H9 (cell line): ENCODE measurements around the gene PFDN5. TPM values are rescaled to one million over a fixed set of nuclear protein-coding genes. Genes with fewer than 3 reads are reported as not detected.
"Not testable (repeated sequence)": the region's sequence is repeated elsewhere in the genome, so short reads cannot be mapped to it uniquely, and the experiment has no call there.

Source experiments
- DNase-seq: peaks from one replicate; pipeline ENCODE4 v3.0.0-alpha.2; 2017
- H2AFZ ChIP-seq: one replicate; pipeline ENCODE4 v1.6.1; 2013; ENCODE audit warnings: mild to moderate bottlenecking, low read length, control low read depth, moderate library complexity
- H2AK5ac ChIP-seq: 2 replicates; pipeline ENCODE4 v1.6.1; 2013; ENCODE audit warnings: low read length, control low read depth, mixed read lengths; ENCODE audit not compliant: insufficient read length
- H2BK120ac ChIP-seq: one replicate; pipeline ENCODE4 v1.6.1; 2013; ENCODE audit warnings: low read depth, mild to moderate bottlenecking, low read length, control low read depth, inconsistent platforms; ENCODE audit not compliant: poor library complexity, severe bottlenecking
- H2BK12ac ChIP-seq: 2 replicates; pipeline ENCODE4 v1.6.1; 2013; ENCODE audit warnings: low read length, control low read depth, mixed read lengths, low read depth; ENCODE audit not compliant: insufficient read length
- H2BK15ac ChIP-seq: 2 replicates; pipeline ENCODE4 v1.6.1; 2013; ENCODE audit warnings: low read depth, low read length, control low read depth
- H2BK20ac ChIP-seq: one replicate; pipeline ENCODE4 v1.6.1; 2013; ENCODE audit warnings: low read depth, mild to moderate bottlenecking, low read length, control low read depth, inconsistent platforms; ENCODE audit not compliant: poor library complexity, severe bottlenecking
- H2BK5ac ChIP-seq: 2 replicates; pipeline ENCODE4 v1.6.1; 2013; ENCODE audit warnings: low read length, control low read depth, mixed read lengths; ENCODE audit not compliant: insufficient read length
- H3K14ac ChIP-seq: 2 replicates; pipeline ENCODE4 v1.6.1; 2013; ENCODE audit warnings: low read length, control low read depth; ENCODE audit not compliant: insufficient read depth
- H3K18ac ChIP-seq: 2 replicates; pipeline ENCODE4 v1.6.1; 2013; ENCODE audit warnings: low read depth, mild to moderate bottlenecking, mixed read lengths, low read length, control low read depth; ENCODE audit not compliant: insufficient read length
- H3K23ac ChIP-seq: 2 replicates; pipeline ENCODE4 v1.6.1; 2013; ENCODE audit warnings: low read length, control low read depth, mixed read lengths, low read depth; ENCODE audit not compliant: insufficient read length
- H3K23me2 ChIP-seq: 2 replicates; pipeline ENCODE4 v1.6.1; 2013; ENCODE audit warnings: low read depth, mild to moderate bottlenecking, mixed read lengths, low read length, control low read depth; ENCODE audit not compliant: insufficient read length, poor library complexity, severe bottlenecking
- H3K27ac ChIP-seq: 2 replicates; pipeline ENCODE4 v1.5.1; 2013; ENCODE audit warnings: low read length, control low read depth, mixed read lengths, low read depth; ENCODE audit not compliant: insufficient read length
- H3K27me3 ChIP-seq: 2 replicates; pipeline ENCODE4 v1.6.1; 2013; ENCODE audit warnings: low read length, control low read depth, inconsistent platforms; ENCODE audit not compliant: insufficient read depth
- H3K4ac ChIP-seq: 2 replicates; pipeline ENCODE4 v1.6.1; 2013; ENCODE audit warnings: low read depth, mild to moderate bottlenecking, control low read depth, inconsistent platforms, low read length, moderate library complexity
- H3K4me1 ChIP-seq: 2 replicates; pipeline ENCODE4 v1.6.1; 2013; ENCODE audit warnings: low read length, control low read depth, inconsistent platforms; ENCODE audit not compliant: insufficient read depth
- H3K4me2 ChIP-seq: 2 replicates; pipeline ENCODE4 v1.6.1; 2013; ENCODE audit warnings: low read length, control low read depth, mixed read lengths; ENCODE audit not compliant: insufficient read length, insufficient read depth
- H3K56ac ChIP-seq: 2 replicates; pipeline ENCODE4 v1.6.1; 2013; ENCODE audit warnings: low read depth, mild to moderate bottlenecking, mixed read lengths, low read length, control low read depth; ENCODE audit not compliant: insufficient read length
- H3K79me1 ChIP-seq: 2 replicates; pipeline ENCODE4 v1.6.1; 2013; ENCODE audit warnings: low read depth, mild to moderate bottlenecking, moderate library complexity, low read length, control low read depth, inconsistent platforms; ENCODE audit not compliant: insufficient read depth, poor library complexity, severe bottlenecking
- H3K79me2 ChIP-seq: 2 replicates; pipeline ENCODE4 v1.6.1; 2013; ENCODE audit warnings: low read length, control low read depth, inconsistent platforms; ENCODE audit not compliant: insufficient read depth
- H3K9ac ChIP-seq: 2 replicates; pipeline ENCODE4 v1.6.1; 2013; ENCODE audit warnings: low read length, control low read depth, mixed read lengths; ENCODE audit not compliant: insufficient read length; ENCODE audit errors: extremely low read depth
- H3K9me3 ChIP-seq: one replicate; pipeline ENCODE4 v1.6.1; 2013; ENCODE audit warnings: low read depth, low read length, inconsistent platforms; ENCODE audit not compliant: control insufficient read depth
- H3T11ph ChIP-seq: one replicate; pipeline ENCODE4 v1.6.1; 2013; ENCODE audit warnings: mild to moderate bottlenecking, low read length, control low read depth, inconsistent platforms
- H4K20me1 ChIP-seq: one replicate; pipeline ENCODE4 v1.6.1; 2013; ENCODE audit not compliant: control insufficient read depth, insufficient read length, insufficient read depth
- H4K5ac ChIP-seq: 2 replicates; pipeline ENCODE4 v1.6.1; 2013; ENCODE audit warnings: low read depth, mild to moderate bottlenecking, mixed read lengths, low read length, control low read depth; ENCODE audit not compliant: insufficient read length
- H4K8ac ChIP-seq: replicated peaks from 2 replicates; pipeline ENCODE4 v1.6.1; 2013; ENCODE audit warnings: low read length, control low read depth, mixed read lengths, low read depth; ENCODE audit not compliant: insufficient read length
- H4K91ac ChIP-seq: 2 replicates; pipeline ENCODE4 v1.6.1; 2013; ENCODE audit warnings: low read depth, mild to moderate bottlenecking, moderate library complexity, mixed read lengths, low read length, control low read depth; ENCODE audit not compliant: insufficient read length
- H3K27ac Mint-ChIP-seq, 3 experiments: 2 replicates in 2 of 3; 3 replicates in 1 of 3; pipeline ENCODE4 v1.8.0; 2020 to 2021; ENCODE audit warnings: mixed read lengths in 3 of 3, mild to moderate bottlenecking in 1 of 3, moderate library complexity in 1 of 3
- H3K27me3 Mint-ChIP-seq: 2 replicates; pipeline ENCODE4 v1.8.0; 2021; ENCODE audit warnings: low read depth, mild to moderate bottlenecking, moderate library complexity, mixed read lengths
- H3K36me3 Mint-ChIP-seq, 3 experiments: 2 replicates in 2 of 3; 3 replicates in 1 of 3; pipeline ENCODE4 v1.8.0; 2020 to 2021; ENCODE audit warnings: low read depth in 3 of 3, mixed read lengths in 3 of 3; ENCODE audit not compliant: insufficient read depth in 1 of 3
- H3K4me1 Mint-ChIP-seq, 2 experiments: 2 replicates each; pipeline ENCODE4 v1.8.0; 2020; ENCODE audit warnings: mixed read lengths in 2 of 2
- H3K4me3 Mint-ChIP-seq, 2 experiments: 2 replicates in 1 of 2; 3 replicates in 1 of 2; pipeline ENCODE4 v1.8.0; 2020 to 2021; ENCODE audit warnings: mild to moderate bottlenecking in 2 of 2, mixed read lengths in 2 of 2, moderate library complexity in 1 of 2
- H3K9me3 Mint-ChIP-seq, 2 experiments: 2 replicates in 1 of 2; 3 replicates in 1 of 2; pipeline ENCODE4 v1.8.0; 2020; ENCODE audit warnings: mild to moderate bottlenecking in 2 of 2, mixed read lengths in 2 of 2, moderate library complexity in 1 of 2
- WGBS: extraction: QIAGEN DNeasy Blood & Tissue Kit; methylation state at CpG from one replicate; pipeline ENCODE4 v1.1.7; 2013; ENCODE audit warnings: missing lambda C conversion rate, low lambda C conversion rate, mixed read lengths; ENCODE audit not compliant: insufficient read length; ENCODE audit errors: extremely low coverage; 5-methylcytosine and 5-hydroxymethylcytosine counted together
- total RNA-seq: library from RNA; stranded (reverse); gene quantifications from 2 replicates; pipeline ENCODE4 v1.2.1, GENCODE V29; 2021
- TF ChIP-seq, protein P1 (sequence below): fragments of 200-600 bp; sonication (generic); conservative IDR thresholded peaks from 3 replicates; pipeline ENCODE4 v1.8.0; 2021; ENCODE audit warnings: antibody characterized with exemption, mild to moderate bottlenecking

Gene PFDN5
- total RNA-seq, 1 experiment from 2014 or later: 285 TPM

DNA sequence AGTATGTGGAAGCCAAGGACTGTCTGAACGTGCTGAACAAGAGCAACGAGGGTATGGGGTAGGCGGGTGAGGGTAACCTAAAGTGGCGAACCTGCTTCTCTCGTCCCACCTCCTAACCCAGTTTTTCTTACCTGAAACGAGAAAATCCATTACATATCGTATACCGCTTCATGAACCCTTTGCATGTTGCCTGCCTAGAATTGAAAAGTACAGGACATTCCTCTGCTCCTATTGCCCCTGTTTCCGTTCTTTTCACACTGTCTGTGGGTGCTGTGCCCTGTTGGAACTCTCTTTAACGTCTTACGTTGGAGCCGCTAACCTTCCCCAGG is 513 bp downstream of the PFDN5 start:
- H3K18ac ChIP-seq: peak overlapping the region; percentile 21
- H3K9me3 ChIP-seq: no peaks in the 10 kb centered on the region
- H3K14ac ChIP-seq: 0 out of 2 replicates have a peak overlapping the region, but pooled peaks have one; percentile 18
- H3K9ac ChIP-seq: peak overlapping the region; percentile 88
- H3K27me3 ChIP-seq: no peaks in the 10 kb centered on the region
- Mint-ChIP-seq H3K4me1 (peaks cover 17 to 21% of the 10 kb centered on the region in 2 experiments), H3K9me3 (no peaks in the 10 kb centered on the region; a peak in 1 of 5 replicates), H3K27me3 (peaks cover 1% of the 10 kb centered on the region; the same call in 1 of the 2 replicates), H3K36me3 (peaks cover 18 to 60% (median 55%) of the 10 kb centered on the region in 3 experiments), H3K27ac (peak overlapping the region; percentile 94 to 99 (median 98)), H3K4me3 (peak overlapping the region; percentile 99)
- no peak overlapping the region for H3K23ac ChIP-seq
- H2BK120ac ChIP-seq: no peak overlapping the region
- TF ChIP-seq, protein P1, sequence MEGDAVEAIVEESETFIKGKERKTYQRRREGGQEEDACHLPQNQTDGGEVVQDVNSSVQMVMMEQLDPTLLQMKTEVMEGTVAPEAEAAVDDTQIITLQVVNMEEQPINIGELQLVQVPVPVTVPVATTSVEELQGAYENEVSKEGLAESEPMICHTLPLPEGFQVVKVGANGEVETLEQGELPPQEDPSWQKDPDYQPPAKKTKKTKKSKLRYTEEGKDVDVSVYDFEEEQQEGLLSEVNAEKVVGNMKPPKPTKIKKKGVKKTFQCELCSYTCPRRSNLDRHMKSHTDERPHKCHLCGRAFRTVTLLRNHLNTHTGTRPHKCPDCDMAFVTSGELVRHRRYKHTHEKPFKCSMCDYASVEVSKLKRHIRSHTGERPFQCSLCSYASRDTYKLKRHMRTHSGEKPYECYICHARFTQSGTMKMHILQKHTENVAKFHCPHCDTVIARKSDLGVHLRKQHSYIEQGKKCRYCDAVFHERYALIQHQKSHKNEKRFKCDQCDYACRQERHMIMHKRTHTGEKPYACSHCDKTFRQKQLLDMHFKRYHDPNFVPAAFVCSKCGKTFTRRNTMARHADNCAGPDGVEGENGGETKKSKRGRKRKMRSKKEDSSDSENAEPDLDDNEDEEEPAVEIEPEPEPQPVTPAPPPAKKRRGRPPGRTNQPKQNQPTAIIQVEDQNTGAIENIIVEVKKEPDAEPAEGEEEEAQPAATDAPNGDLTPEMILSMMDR: no peak
- H2AK5ac ChIP-seq: no peak overlapping the region
- peak overlapping the region; percentile 70 for H3K4me2 ChIP-seq
- no peaks in the 10 kb centered on the region for H4K20me1 ChIP-seq
- no peak overlapping the region for H4K5ac ChIP-seq
- H2BK15ac ChIP-seq: no peak overlapping the region
- no peak overlapping the region for H3K27ac ChIP-seq
- DNase-seq: no peak
- H2BK20ac ChIP-seq: no peak overlapping the region
- H3K79me2 ChIP-seq: peaks cover 5% of the 10 kb centered on the region; the same call in 1 of the 2 replicates
- no peaks in the 10 kb centered on the region for H3K4me1 ChIP-seq
- peaks cover 3% of the 10 kb centered on the region for H3K79me1 ChIP-seq
- no peak overlapping the region for H3K56ac ChIP-seq
- peaks cover 12% of the 10 kb centered on the region for H3K23me2 ChIP-seq
- no peak overlapping the region for H2BK12ac ChIP-seq
- whole genome bisulfite sequencing: no CpG with 5 or more reads among the region's 12 CpGs
- no peak overlapping the region for H4K8ac ChIP-seq
- no peak overlapping the region for H3K4ac ChIP-seq
- no peak overlapping the region for H3T11ph ChIP-seq
- H2BK5ac ChIP-seq: no peak overlapping the region
- H2AFZ ChIP-seq: no peak overlapping the region
- no peak overlapping the region for H4K91ac ChIP-seq

DNA sequence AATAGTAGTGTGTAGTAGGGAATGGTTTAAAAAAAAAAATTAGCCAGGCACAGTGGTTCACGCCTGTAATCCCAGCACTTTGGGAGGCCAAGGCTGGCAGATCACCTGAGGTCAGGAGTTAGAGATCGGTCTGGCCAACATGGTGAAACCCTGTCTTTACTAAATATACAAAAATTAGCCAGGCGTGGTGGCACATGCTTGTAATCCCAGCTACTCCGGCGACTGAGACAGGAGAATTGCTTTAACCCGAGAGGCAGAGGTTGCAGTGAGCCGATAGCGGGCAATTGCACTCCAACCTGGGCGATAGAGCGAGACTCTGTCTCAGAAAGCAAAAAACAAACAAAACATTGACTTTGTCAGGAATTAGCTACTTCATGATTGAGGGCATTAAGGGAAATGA is 1.8 kb downstream of the PFDN5 start:
- H3K23me2 ChIP-seq: peaks cover 12% of the 10 kb centered on the region
- not testable (repeated sequence) for H3K27me3 Mint-ChIP-seq, H4K91ac ChIP-seq, H3K79me1 ChIP-seq, H3K9me3 ChIP-seq, H3K79me2 ChIP-seq, H3K18ac ChIP-seq, H3T11ph ChIP-seq, H2BK15ac ChIP-seq, H3K27me3 ChIP-seq, H3K56ac ChIP-seq, H3K4me2 ChIP-seq, H3K4me1 ChIP-seq, H4K5ac ChIP-seq, H2AFZ ChIP-seq, H2BK12ac ChIP-seq, H2AK5ac ChIP-seq, H4K8ac ChIP-seq, H3K14ac ChIP-seq, H2BK120ac ChIP-seq, H2BK5ac ChIP-seq, DNase-seq, H3K27ac ChIP-seq, H2BK20ac ChIP-seq, H4K20me1 ChIP-seq, H3K4ac ChIP-seq, H3K23ac ChIP-seq, H3K9ac ChIP-seq, H3K9me3 Mint-ChIP-seq
- peaks cover 20 to 63% (median 59%) of the 10 kb centered on the region in 3 experiments for H3K36me3 Mint-ChIP-seq
- peak overlapping the region in 1 of 3 experiments; percentile 79; a peak in 2 of 7 replicates for H3K27ac Mint-ChIP-seq
- peak overlapping the region; percentile 99; a peak in 2 of 5 replicates for H3K4me3 Mint-ChIP-seq
- peaks cover 17 to 25% of the 10 kb centered on the region in 2 experiments for H3K4me1 Mint-ChIP-seq
- WGBS: no CpG with 5 or more reads among the region's 10 CpGs
